Glutamatergic neuron (in vitro differentiated cells): ENCODE measurements around the gene INMT. TPM values are rescaled to one million over a fixed set of nuclear protein-coding genes. Genes with fewer than 3 reads are reported as not detected.

Source experiments
- DNase-seq: peaks from one replicate; pipeline ENCODE4 v3.0.0; 2022
- H3K27ac Mint-ChIP-seq: one replicate; pipeline ENCODE4 v1.8.0; 2020; ENCODE audit warnings: mild to moderate bottlenecking, mixed read lengths, inconsistent platforms; ENCODE audit not compliant: unreplicated experiment
- H3K27me3 Mint-ChIP-seq: one replicate; pipeline ENCODE4 v1.8.0; 2020; ENCODE audit warnings: mild to moderate bottlenecking, moderate library complexity, mixed read lengths, inconsistent platforms; ENCODE audit not compliant: unreplicated experiment
- H3K36me3 Mint-ChIP-seq: one replicate; pipeline ENCODE4 v1.8.0; 2020; ENCODE audit warnings: mild to moderate bottlenecking, mixed read lengths, inconsistent platforms; ENCODE audit not compliant: unreplicated experiment
- H3K4me1 Mint-ChIP-seq: one replicate; pipeline ENCODE4 v1.8.0; 2020; ENCODE audit warnings: mild to moderate bottlenecking, low read depth, mixed read lengths, inconsistent platforms; ENCODE audit not compliant: unreplicated experiment
- H3K4me3 Mint-ChIP-seq: one replicate; pipeline ENCODE4 v1.8.0; 2020; ENCODE audit warnings: mild to moderate bottlenecking, mixed read lengths, inconsistent platforms; ENCODE audit not compliant: unreplicated experiment
- H3K9me3 Mint-ChIP-seq: one replicate; pipeline ENCODE4 v1.8.0; 2020; ENCODE audit warnings: mild to moderate bottlenecking, moderate library complexity, mixed read lengths, inconsistent platforms; ENCODE audit not compliant: unreplicated experiment
- total RNA-seq: library from RNA; stranded (reverse); fragmentation: NEBNext Ultra II Directional; extraction: Animal tissue kit (Norgen Biotek cat#: 25700); gene quantifications from one replicate; pipeline ENCODE4 v1.2.1, GENCODE V29; 2021; ENCODE audit not compliant: unreplicated experiment
- TF ChIP-seq, protein P1 (sequence below): fragments of 200-600 bp; sonication (generic); IDR thresholded peaks from one replicate; pipeline ENCODE4 v1.5.0; 2021; ENCODE audit not compliant: partially characterized antibody, unreplicated experiment

INMT gene
- total RNA-seq, 1 donor from 2014 or later, result 1.7 TPM

DNA sequence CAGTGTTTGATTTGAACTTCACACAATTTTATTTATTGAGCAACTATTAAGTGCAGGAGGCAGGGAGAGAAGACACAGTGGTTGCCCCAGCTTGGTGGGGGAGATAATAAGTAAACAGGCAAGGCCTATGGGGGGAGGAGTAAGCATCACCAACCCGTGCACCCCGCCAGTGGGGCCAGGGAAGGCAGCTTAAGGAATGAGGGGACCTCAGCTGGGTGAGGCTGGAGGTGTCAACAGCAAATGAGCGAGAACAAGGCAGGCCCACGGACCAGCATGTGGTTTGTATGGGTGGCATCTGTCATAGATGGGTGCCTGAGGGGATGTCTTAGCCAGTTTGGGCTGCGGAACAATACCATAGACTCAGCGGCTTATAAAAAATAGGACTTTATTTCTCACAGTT lies 45.6 kb upstream of the INMT start:
- no peaks in the 10 kb centered on the region for H3K36me3 Mint-ChIP-seq
- DNase-seq, result no peak
- peaks cover 2% of the 10 kb centered on the region for H3K9me3 Mint-ChIP-seq
- H3K27ac Mint-ChIP-seq, result peak overlapping the region; percentile 59
- TF ChIP-seq, protein P1, sequence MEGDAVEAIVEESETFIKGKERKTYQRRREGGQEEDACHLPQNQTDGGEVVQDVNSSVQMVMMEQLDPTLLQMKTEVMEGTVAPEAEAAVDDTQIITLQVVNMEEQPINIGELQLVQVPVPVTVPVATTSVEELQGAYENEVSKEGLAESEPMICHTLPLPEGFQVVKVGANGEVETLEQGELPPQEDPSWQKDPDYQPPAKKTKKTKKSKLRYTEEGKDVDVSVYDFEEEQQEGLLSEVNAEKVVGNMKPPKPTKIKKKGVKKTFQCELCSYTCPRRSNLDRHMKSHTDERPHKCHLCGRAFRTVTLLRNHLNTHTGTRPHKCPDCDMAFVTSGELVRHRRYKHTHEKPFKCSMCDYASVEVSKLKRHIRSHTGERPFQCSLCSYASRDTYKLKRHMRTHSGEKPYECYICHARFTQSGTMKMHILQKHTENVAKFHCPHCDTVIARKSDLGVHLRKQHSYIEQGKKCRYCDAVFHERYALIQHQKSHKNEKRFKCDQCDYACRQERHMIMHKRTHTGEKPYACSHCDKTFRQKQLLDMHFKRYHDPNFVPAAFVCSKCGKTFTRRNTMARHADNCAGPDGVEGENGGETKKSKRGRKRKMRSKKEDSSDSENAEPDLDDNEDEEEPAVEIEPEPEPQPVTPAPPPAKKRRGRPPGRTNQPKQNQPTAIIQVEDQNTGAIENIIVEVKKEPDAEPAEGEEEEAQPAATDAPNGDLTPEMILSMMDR, result no peak
- peaks cover 13% of the 10 kb centered on the region for H3K4me1 Mint-ChIP-seq
- H3K4me3 Mint-ChIP-seq, result no peak overlapping the region
- H3K27me3 Mint-ChIP-seq, result peaks cover 4% of the 10 kb centered on the region

DNA sequence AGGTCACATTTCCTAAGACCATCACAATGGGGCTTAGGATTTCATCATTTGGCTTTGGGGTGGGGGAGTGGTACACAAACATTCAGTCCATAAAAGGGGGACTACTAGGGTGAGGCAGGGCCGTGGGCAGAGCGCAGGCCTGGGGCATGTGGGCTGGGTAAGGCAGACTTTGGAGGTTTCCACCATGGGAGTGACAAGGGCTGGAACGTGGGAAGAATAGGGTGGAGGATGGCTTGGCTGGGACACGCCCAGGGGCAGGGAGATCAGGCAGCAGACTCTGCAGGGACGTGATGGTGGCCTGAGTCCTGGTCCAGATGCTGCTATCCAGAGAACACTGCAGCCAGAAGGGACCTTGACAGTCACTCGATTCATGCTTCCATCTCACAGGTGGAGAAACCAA lies 45.0 kb upstream of the INMT start:
- peaks cover 4% of the 10 kb centered on the region for H3K27me3 Mint-ChIP-seq
- TF ChIP-seq, protein P1, result no peak
- H3K4me3 Mint-ChIP-seq, result no peak overlapping the region
- DNase-seq, result no peak
- H3K27ac Mint-ChIP-seq, result no peak overlapping the region
- H3K4me1 Mint-ChIP-seq, result peaks cover 13% of the 10 kb centered on the region
- no peaks in the 10 kb centered on the region for H3K36me3 Mint-ChIP-seq
- peaks cover 2% of the 10 kb centered on the region for H3K9me3 Mint-ChIP-seq

DNA sequence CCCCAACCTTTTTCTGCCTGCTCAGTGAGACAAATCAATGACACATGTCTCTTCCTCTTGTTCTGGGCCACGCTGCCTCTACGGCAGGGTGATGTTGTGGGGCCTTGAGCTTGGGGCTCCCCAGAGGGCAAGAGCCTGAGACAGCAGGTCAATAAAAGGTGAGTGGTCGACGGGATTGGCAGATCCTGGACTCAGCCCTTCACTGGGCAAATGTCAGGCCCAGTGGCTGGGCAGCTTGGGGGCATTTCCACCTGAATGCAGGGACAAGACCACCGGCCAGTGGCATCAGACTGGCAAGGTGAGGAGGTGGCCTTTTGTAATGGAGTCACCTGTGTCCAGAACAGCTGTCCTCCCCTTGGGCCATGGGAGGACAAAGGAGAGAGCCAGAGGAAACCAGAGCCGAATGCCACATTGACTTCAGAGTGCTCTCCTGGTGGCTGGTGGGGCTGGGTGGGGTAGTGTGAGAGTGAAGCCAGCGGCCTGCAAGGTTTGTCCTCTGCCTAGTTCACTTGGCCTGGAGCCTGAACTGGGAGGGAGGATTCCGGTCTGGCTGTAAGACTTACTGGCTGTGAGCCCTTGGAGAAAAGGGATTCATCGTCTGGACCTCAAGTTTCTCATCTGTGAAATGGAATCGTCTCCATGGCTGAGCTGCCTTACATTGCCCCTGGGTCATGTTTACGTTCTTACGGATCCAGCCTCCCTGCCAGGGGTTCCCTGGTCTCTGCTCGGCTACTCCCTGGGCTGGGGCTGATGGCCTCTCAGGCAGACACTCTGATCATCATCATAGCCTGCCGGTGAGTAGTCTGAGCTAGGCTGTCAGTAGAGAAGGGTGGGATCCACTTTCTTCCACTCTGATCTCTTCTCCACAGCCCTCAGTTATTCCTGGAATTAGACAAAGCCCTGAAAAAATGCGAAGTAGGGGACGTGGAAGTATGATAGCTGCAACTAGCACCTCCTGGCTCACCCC lies 44.3 kb upstream of the INMT start:
- peaks cover 4% of the 10 kb centered on the region for H3K27me3 Mint-ChIP-seq
- no peak overlapping the region for H3K27ac Mint-ChIP-seq
- H3K9me3 Mint-ChIP-seq, result peaks cover 2% of the 10 kb centered on the region
- H3K36me3 Mint-ChIP-seq, result no peaks in the 10 kb centered on the region
- H3K4me3 Mint-ChIP-seq, result no peak overlapping the region
- TF ChIP-seq, protein P1, result no peak
- no peak for DNase-seq
- peaks cover 13% of the 10 kb centered on the region for H3K4me1 Mint-ChIP-seq

DNA sequence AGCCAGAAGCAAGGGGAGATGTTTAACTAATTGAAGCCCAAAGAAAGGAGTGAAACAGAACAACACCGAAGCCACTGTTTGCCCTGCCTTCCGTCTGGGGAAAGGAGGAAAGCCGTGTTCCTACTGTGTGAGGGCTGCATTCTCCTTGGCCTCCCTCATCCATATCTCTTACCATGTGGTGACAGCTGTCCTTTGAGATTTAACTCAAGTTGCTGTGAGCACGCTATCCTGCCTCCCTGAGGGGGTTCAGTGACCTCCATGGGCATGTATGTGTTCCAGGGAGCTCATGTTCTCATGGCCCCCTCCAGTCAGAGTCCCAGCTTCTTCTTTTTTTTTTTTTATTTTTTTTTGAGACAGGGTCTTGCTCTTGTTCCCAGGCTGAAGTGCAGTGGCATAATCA lies 43.5 kb upstream of the INMT start:
- peaks cover 4% of the 10 kb centered on the region for H3K27me3 Mint-ChIP-seq
- H3K27ac Mint-ChIP-seq, result no peak overlapping the region
- peaks cover 2% of the 10 kb centered on the region for H3K9me3 Mint-ChIP-seq
- H3K4me3 Mint-ChIP-seq, result no peak overlapping the region
- TF ChIP-seq, protein P1, result no peak
- no peak for DNase-seq
- peaks cover 13% of the 10 kb centered on the region for H3K4me1 Mint-ChIP-seq
- no peaks in the 10 kb centered on the region for H3K36me3 Mint-ChIP-seq

DNA sequence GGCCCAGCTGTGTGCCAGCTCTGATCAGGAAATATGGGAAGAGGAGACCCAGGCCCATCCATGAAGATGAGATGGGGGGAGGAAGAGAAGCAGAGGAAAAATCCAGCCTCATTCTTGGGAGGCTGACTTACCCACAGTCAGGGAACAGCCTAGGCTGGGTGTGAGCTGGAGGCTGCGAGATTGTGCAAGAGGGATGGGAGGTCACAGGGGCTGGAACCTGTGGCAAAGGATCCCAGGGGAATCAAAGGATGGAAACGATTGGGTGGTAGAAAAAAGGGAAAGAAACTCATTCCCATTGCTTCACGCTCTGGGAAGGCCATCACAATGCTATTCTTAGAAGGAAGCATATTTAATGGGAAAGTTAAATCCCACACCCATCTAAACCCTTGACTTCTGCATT lies 43.0 kb upstream of the INMT start:
- peaks cover 13% of the 10 kb centered on the region for H3K4me1 Mint-ChIP-seq
- H3K9me3 Mint-ChIP-seq, result peaks cover 2% of the 10 kb centered on the region
- peaks cover 4% of the 10 kb centered on the region for H3K27me3 Mint-ChIP-seq
- H3K27ac Mint-ChIP-seq, result no peak overlapping the region
- TF ChIP-seq, protein P1, result no peak
- H3K36me3 Mint-ChIP-seq, result no peaks in the 10 kb centered on the region
- DNase-seq, result no peak
- no peak overlapping the region for H3K4me3 Mint-ChIP-seq
